Measurements from ENCODE around the gene RNF26.

RNF26 gene

GRCh38 chr11:119297938-119298337 lies 36.4 kb upstream of the RNF26 start:
- H3K27me3 ChIP-seq (replicated peaks in 2 of 5; ENCODE audit: control insufficient read depth in 4 of 5, insufficient read depth in 5 of 5, low read length in 4 of 5) = no peaks in the 10 kb centered on the region
- ChIA-PET POLR2A (no interaction called here), CTCF (interaction anchor here (0.8 to 2.9 kb wide), 3 partner anchors 11 to 26 kb away, joined by 3 to 9 read pairs (median 3); no protein-coding TSS in a partner anchor)
- H3K36me3 ChIP-seq (ENCODE audit: control insufficient read depth in 4 of 4, insufficient read depth in 4 of 4, low read length in 3 of 4) = peaks cover 23 to 64% (median 44%) of the 10 kb centered on the region in 4 experiments
- H3K27ac ChIP-seq (ENCODE audit: insufficient read depth in 1 of 2, low read depth in 1 of 2, low read length in 2 of 2, poor library complexity in 1 of 2, severe bottlenecking in 2 of 2) = no peak overlapping the region
- H3K4me3 ChIP-seq (ENCODE audit: control insufficient read depth in 1 of 7, extremely low read depth in 1 of 7, insufficient read depth in 4 of 7, low read depth in 2 of 7, low read length in 6 of 7) = no peak overlapping the region
- DNase-seq = no peak
- H3K4me1 ChIP-seq (ENCODE audit: control extremely low read depth in 1 of 4, control insufficient read depth in 4 of 4, insufficient read depth in 4 of 4, low read length in 3 of 4) = no peaks in the 10 kb centered on the region
- no peaks in the 10 kb centered on the region for H3K9me3 ChIP-seq (ENCODE audit: control extremely low read depth in 1 of 5, control insufficient read depth in 4 of 5, insufficient read depth in 2 of 5, low read depth in 1 of 5, low read length in 4 of 5)
- 90% methylated on average over 3 of the region's 3 CpGs for WGBS (ENCODE audit: insufficient coverage)

DNA sequence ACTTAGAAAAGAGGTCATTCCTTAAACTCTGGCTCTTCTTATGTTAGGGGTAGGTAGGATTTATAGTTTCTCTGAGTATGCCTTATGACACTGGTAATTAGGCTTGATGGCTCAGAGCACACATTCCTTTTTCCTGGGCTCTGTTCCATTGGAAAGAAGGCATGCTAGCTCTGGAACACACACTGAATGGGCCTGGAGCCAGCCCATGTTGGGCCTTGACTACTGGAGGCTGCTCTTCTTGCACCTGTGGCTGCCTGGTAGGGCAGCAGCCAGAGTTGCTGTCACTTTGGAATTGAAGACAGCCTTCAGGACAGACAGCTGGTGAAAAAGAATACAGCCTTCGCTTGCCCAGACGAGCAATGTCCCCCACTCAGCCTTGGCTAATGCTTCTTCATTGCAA lies 35.6 kb upstream of the RNF26 start:
- peaks cover 26 to 71% (median 50%) of the 10 kb centered on the region in 4 experiments for H3K36me3 ChIP-seq (ENCODE audit: control insufficient read depth in 4 of 4, insufficient read depth in 4 of 4, low read length in 3 of 4)
- no peaks in the 10 kb centered on the region for H3K4me1 ChIP-seq (ENCODE audit: control extremely low read depth in 1 of 4, control insufficient read depth in 4 of 4, insufficient read depth in 4 of 4, low read length in 3 of 4)
- no peak overlapping the region for H3K4me3 ChIP-seq (ENCODE audit: control insufficient read depth in 1 of 7, extremely low read depth in 1 of 7, insufficient read depth in 4 of 7, low read depth in 2 of 7, low read length in 6 of 7)
- no CpG with 5 or more reads among the region's 2 CpGs for WGBS (ENCODE audit: insufficient coverage)
- ChIA-PET POLR2A (no interaction called here), CTCF (interaction anchor here (2.9 kb wide), 1 partner anchor 25 kb away, joined by 9 read pairs; no protein-coding TSS in a partner anchor)
- no peaks in the 10 kb centered on the region for H3K27me3 ChIP-seq (replicated peaks in 2 of 5; ENCODE audit: control insufficient read depth in 4 of 5, insufficient read depth in 5 of 5, low read length in 4 of 5)
- H3K9me3 ChIP-seq (ENCODE audit: control extremely low read depth in 1 of 5, control insufficient read depth in 4 of 5, insufficient read depth in 2 of 5, low read depth in 1 of 5, low read length in 4 of 5) = no peaks in the 10 kb centered on the region
- no peak for DNase-seq
- no peak overlapping the region for H3K27ac ChIP-seq (ENCODE audit: insufficient read depth in 1 of 2, low read depth in 1 of 2, low read length in 2 of 2, poor library complexity in 1 of 2, severe bottlenecking in 2 of 2)

DNA sequence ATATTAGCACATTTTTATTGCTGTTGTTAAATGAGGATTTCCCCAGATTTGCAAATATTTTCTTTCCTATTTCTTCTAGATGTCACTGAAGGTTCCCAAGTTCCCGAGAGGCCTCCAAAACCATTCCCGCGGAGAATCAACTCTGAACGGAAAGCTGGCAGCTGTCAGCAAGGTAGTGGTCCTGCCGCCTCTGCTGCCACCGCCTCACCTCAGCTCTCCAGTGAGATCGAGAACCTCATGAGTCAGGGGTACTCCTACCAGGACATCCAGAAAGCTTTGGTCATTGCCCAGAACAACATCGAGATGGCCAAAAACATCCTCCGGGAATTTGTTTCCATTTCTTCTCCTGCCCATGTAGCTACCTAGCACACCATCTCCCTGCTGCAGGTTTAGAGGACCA lies 34.9 kb upstream of the RNF26 start:
- Histone ChIP-seq H3K36me3 (ENCODE audit: control insufficient read depth in 4 of 4, insufficient read depth in 4 of 4, low read length in 3 of 4) (peaks cover 29 to 78% (median 53%) of the 10 kb centered on the region in 4 experiments), H3K9me3 (ENCODE audit: control extremely low read depth in 1 of 5, control insufficient read depth in 4 of 5, insufficient read depth in 2 of 5, low read depth in 1 of 5, low read length in 4 of 5) (no peaks in the 10 kb centered on the region), H3K4me1 (ENCODE audit: control extremely low read depth in 1 of 4, control insufficient read depth in 4 of 4, insufficient read depth in 4 of 4, low read length in 3 of 4) (no peaks in the 10 kb centered on the region), H3K27me3 (replicated peaks in 2 of 5; ENCODE audit: control insufficient read depth in 4 of 5, insufficient read depth in 5 of 5, low read length in 4 of 5) (no peaks in the 10 kb centered on the region), H3K4me3 (ENCODE audit: control insufficient read depth in 1 of 7, extremely low read depth in 1 of 7, insufficient read depth in 4 of 7, low read depth in 2 of 7, low read length in 6 of 7) (no peak overlapping the region), H3K27ac (ENCODE audit: insufficient read depth in 1 of 2, low read depth in 1 of 2, low read length in 2 of 2, poor library complexity in 1 of 2, severe bottlenecking in 2 of 2) (no peak overlapping the region)
- ChIA-PET POLR2A (interaction anchor here (0.5 kb wide), 1 partner anchor 1691 kb away, joined by 4 read pairs; no protein-coding TSS in a partner anchor), CTCF (interaction anchor here (1.0 to 2.9 kb wide), 4 partner anchors 16 to 159 kb away, joined by 3 to 9 read pairs (median 3); no protein-coding TSS in a partner anchor)
- 95% methylated on average over 9 of the region's 9 CpGs for WGBS (ENCODE audit: insufficient coverage)
- no peak for DNase-seq

DNA sequence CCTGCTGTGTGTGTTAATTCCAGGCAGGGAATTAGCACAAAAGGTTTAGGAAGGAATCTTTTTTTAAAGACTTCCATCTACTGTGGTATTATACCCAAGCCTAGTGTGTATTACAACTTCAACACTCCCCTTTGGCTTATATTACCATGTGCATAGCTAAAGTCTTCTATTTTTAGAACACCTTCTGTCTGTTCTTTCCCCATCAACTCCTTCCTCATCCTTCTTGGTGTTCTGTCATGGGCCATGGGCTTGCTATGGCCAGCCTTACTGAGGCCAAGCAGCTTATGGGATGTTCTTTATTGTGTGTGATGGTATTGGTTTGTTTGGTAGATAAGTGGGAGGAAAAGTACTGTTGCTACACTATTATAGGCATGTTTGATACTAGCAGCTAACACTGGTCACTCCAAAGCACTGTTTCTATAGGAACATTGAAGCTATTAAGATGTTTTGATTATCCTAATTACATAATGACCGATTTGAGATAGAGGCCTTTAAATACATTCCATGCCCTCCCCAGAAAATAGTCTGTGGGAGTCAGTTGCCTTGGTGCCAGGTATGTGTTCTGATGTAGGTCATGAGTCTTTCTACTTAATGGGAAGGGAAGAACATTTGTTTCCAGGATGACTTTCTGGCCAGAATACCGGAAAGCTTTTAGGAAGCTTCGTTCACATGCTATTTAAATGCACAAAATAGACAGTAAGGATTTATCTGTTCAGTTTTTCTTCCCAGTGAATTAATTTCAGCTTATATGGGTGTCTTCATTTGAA lies 33.9 kb upstream of the RNF26 start:
- peaks cover 32 to 78% (median 55%) of the 10 kb centered on the region in 4 experiments for H3K36me3 ChIP-seq (ENCODE audit: control insufficient read depth in 4 of 4, insufficient read depth in 4 of 4, low read length in 3 of 4)
- H3K4me1 ChIP-seq (ENCODE audit: control extremely low read depth in 1 of 4, control insufficient read depth in 4 of 4, insufficient read depth in 4 of 4, low read length in 3 of 4) = no peaks in the 10 kb centered on the region
- POLR2A ChIA-PET = no interaction called here
- CTCF ChIA-PET = interaction anchor here (1.0 to 1.7 kb wide), 5 partner anchors 9 to 160 kb away, joined by 3 to 5 read pairs (median 3); no protein-coding TSS in a partner anchor
- DNase-seq = no peak
- H3K27me3 ChIP-seq (replicated peaks in 2 of 5; ENCODE audit: control insufficient read depth in 4 of 5, insufficient read depth in 5 of 5, low read length in 4 of 5) = no peaks in the 10 kb centered on the region
- 100% methylated on average over 1 of the region's 3 CpGs for WGBS (ENCODE audit: insufficient coverage)
- no peaks in the 10 kb centered on the region for H3K9me3 ChIP-seq (ENCODE audit: control extremely low read depth in 1 of 5, control insufficient read depth in 4 of 5, insufficient read depth in 2 of 5, low read depth in 1 of 5, low read length in 4 of 5)
- no peak overlapping the region for H3K4me3 ChIP-seq (ENCODE audit: control insufficient read depth in 1 of 7, extremely low read depth in 1 of 7, insufficient read depth in 4 of 7, low read depth in 2 of 7, low read length in 6 of 7)
- H3K27ac ChIP-seq (ENCODE audit: insufficient read depth in 1 of 2, low read depth in 1 of 2, low read length in 2 of 2, poor library complexity in 1 of 2, severe bottlenecking in 2 of 2) = no peak overlapping the region

GRCh38 chr11:119303227-119303718 lies 31.1 kb upstream of the RNF26 start:
- Histone ChIP-seq H3K9me3 (ENCODE audit: control extremely low read depth in 1 of 5, control insufficient read depth in 4 of 5, insufficient read depth in 2 of 5, low read depth in 1 of 5, low read length in 4 of 5) (no peaks in the 10 kb centered on the region), H3K4me1 (ENCODE audit: control extremely low read depth in 1 of 4, control insufficient read depth in 4 of 4, insufficient read depth in 4 of 4, low read length in 3 of 4) (peaks cover 0 to 6% (median 0%) of the 10 kb centered on the region in 4 experiments), H3K27ac (ENCODE audit: insufficient read depth in 1 of 2, low read depth in 1 of 2, low read length in 2 of 2, poor library complexity in 1 of 2, severe bottlenecking in 2 of 2) (no peak overlapping the region), H3K4me3 (ENCODE audit: control insufficient read depth in 1 of 7, extremely low read depth in 1 of 7, insufficient read depth in 4 of 7, low read depth in 2 of 7, low read length in 6 of 7) (no peak overlapping the region), H3K27me3 (replicated peaks in 2 of 5; ENCODE audit: control insufficient read depth in 4 of 5, insufficient read depth in 5 of 5, low read length in 4 of 5) (no peaks in the 10 kb centered on the region), H3K36me3 (ENCODE audit: control insufficient read depth in 4 of 4, insufficient read depth in 4 of 4, low read length in 3 of 4) (peaks cover 22 to 67% (median 47%) of the 10 kb centered on the region in 4 experiments)
- no peak for DNase-seq
- WGBS (ENCODE audit: insufficient coverage) = 100% methylated on average over 1 of the region's 5 CpGs
- POLR2A ChIA-PET = no interaction called here
- CTCF ChIA-PET = interaction anchor here (1.2 kb wide), 1 partner anchor 20 kb away, joined by 4 read pairs; no protein-coding TSS in a partner anchor

DNA sequence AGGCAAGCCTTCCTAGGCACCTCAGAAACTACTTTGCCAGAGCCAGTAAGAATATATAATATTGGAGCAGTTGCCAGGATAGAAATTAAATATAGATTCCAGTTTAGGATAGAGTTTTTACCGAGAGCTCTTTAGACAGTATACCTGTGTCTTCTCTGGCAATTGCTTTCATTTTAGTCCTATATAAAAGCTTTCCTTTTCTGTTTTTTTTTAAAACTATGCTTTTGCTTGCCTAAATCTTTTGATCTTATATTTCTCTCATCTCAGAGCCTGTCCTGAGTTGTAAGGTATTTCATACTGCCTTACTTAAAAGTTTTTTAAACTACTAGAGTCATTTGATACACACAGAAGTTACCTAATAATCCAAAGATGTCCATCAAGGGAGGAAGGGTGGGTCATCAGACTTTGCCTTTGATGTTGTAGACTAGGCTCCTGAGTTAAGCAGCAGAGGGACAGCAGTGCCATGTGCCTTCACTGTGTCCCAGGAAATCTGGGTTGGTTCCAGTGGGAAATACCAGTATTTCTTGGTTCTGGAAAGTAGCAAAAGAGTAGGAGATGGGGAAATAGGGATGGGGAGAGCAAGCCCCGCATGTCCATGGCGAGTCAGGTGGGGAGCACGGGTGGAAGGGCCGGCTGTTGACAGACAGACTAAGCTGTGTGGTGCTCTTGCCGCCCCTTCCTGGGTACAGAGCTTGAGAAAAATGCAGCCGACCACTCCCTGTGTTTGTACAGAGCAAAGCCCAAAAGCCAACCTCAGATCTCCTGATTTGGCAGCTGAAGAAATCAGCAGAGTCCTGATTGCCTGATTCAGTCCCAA lies 28.6 kb upstream of the RNF26 start:
- H3K4me1 ChIP-seq (ENCODE audit: control extremely low read depth in 1 of 4, control insufficient read depth in 4 of 4, insufficient read depth in 4 of 4, low read length in 3 of 4) = peaks cover 0 to 6% (median 0%) of the 10 kb centered on the region in 4 experiments
- CTCF ChIA-PET = interaction anchor here (1.2 to 4.7 kb wide), 3 partner anchors 12 to 85 kb away, joined by 3 to 25 read pairs (median 20); partner anchors contain the start of gene MCAM
- no peaks in the 10 kb centered on the region for H3K27me3 ChIP-seq (replicated peaks in 2 of 5; ENCODE audit: control insufficient read depth in 4 of 5, insufficient read depth in 5 of 5, low read length in 4 of 5)
- 96% methylated on average over 6 of the region's 7 CpGs for WGBS (ENCODE audit: insufficient coverage)
- H3K27ac ChIP-seq (ENCODE audit: insufficient read depth in 1 of 2, low read depth in 1 of 2, low read length in 2 of 2, poor library complexity in 1 of 2, severe bottlenecking in 2 of 2) = no peak overlapping the region
- peaks cover 16 to 42% (median 30%) of the 10 kb centered on the region in 4 experiments for H3K36me3 ChIP-seq (ENCODE audit: control insufficient read depth in 4 of 4, insufficient read depth in 4 of 4, low read length in 3 of 4)
- no peak overlapping the region for H3K4me3 ChIP-seq (ENCODE audit: control insufficient read depth in 1 of 7, extremely low read depth in 1 of 7, insufficient read depth in 4 of 7, low read depth in 2 of 7, low read length in 6 of 7)
- POLR2A ChIA-PET = no interaction called here
- DNase-seq = no peak
- no peaks in the 10 kb centered on the region for H3K9me3 ChIP-seq (ENCODE audit: control extremely low read depth in 1 of 5, control insufficient read depth in 4 of 5, insufficient read depth in 2 of 5, low read depth in 1 of 5, low read length in 4 of 5)
